Neutrophil (primary cell): ENCODE data around the gene TNRC6A.

Experiments used
- H3K27ac ChIP-seq: fragments of 200-600 bp; sonication (generic); 2 replicates; pipeline ENCODE4 v1.5.1; 2016; ENCODE audit warnings: mild to moderate bottlenecking, moderate library complexity
- H3K27me3 ChIP-seq: fragments of 200-600 bp; sonication (generic); 2 replicates; pipeline ENCODE4 v1.6.0; 2016; ENCODE audit warnings: mild to moderate bottlenecking
- H3K36me3 ChIP-seq: fragments of 200-600 bp; sonication (generic); 2 replicates; pipeline ENCODE4 v1.5.1; 2017
- H3K4me1 ChIP-seq, 2 experiments: fragments of 200-600 bp in 1 of 2; sonication (generic) in 1 of 2; 1 replicate in 1 of 2; 2 replicates in 1 of 2; pipeline versions ENCODE4 v1.5.1 to v1.6.1; 2013 to 2016; ENCODE audit warnings: low read depth in 1 of 2, low read length in 1 of 2, mild to moderate bottlenecking in 1 of 2, moderate library complexity in 1 of 2; ENCODE audit not compliant: control insufficient read depth in 1 of 2, insufficient read depth in 1 of 2
- H3K4me3 ChIP-seq, 2 experiments: fragments of 200-600 bp in 1 of 2; sonication (generic) in 1 of 2; 1 replicate in 1 of 2; 2 replicates in 1 of 2; pipeline ENCODE4 v1.5.1; 2013 to 2016; ENCODE audit warnings: low read depth in 1 of 2, low read length in 1 of 2, mild to moderate bottlenecking in 1 of 2, moderate library complexity in 1 of 2
- H3K9me3 ChIP-seq: fragments of 200-600 bp; sonication (generic); 2 replicates; pipeline ENCODE4 v1.5.1; 2016
- CTCF ChIP-seq: fragments of 200-600 bp; sonication (generic); IDR thresholded peaks from 2 replicates; pipeline ENCODE4 v1.5.1; 2016; ENCODE audit warnings: antibody characterized with exemption

The TNRC6A gene

GRCh38 chr16:24761526-24761925, 32.1 kb downstream of the TNRC6A start:
- Histone ChIP-seq H3K4me1 (peaks cover 0 to 6% of the 10 kb centered on the region in 2 experiments), H3K4me3 (no peak overlapping the region), H3K9me3 (no peaks in the 10 kb centered on the region), H3K27me3 (no peaks in the 10 kb centered on the region), H3K27ac (no peak overlapping the region), H3K36me3 (peaks cover 13% of the 10 kb centered on the region)
- TF ChIP-seq CTCF, result no peak

GRCh38 chr16:24764916-24765315, 35.5 kb downstream of the TNRC6A start:
- no peaks in the 10 kb centered on the region for H3K9me3 ChIP-seq
- no peak overlapping the region for H3K4me3 ChIP-seq
- H3K27ac ChIP-seq, result no peak overlapping the region
- H3K4me1 ChIP-seq, result peaks cover 0 to 6% of the 10 kb centered on the region in 2 experiments
- H3K27me3 ChIP-seq, result no peaks in the 10 kb centered on the region
- no peak for TF ChIP-seq CTCF
- H3K36me3 ChIP-seq, result peaks cover 13% of the 10 kb centered on the region

- Histone ChIP-seq H3K4me3 (no peak overlapping the region), H3K27ac (no peak overlapping the region), H3K4me1 (peaks cover 0 to 6% of the 10 kb centered on the region in 2 experiments), H3K36me3 (peaks cover 8% of the 10 kb centered on the region), H3K27me3 (no peaks in the 10 kb centered on the region), H3K9me3 (no peaks in the 10 kb centered on the region)
- TF ChIP-seq CTCF, result no peak
These were observed 36.6 kb downstream of the TNRC6A start for GRCh38 chr16:24766057-24766456.

- TF ChIP-seq CTCF, result no peak
- Histone ChIP-seq H3K36me3 (peaks cover 13% of the 10 kb centered on the region), H3K9me3 (no peaks in the 10 kb centered on the region), H3K4me3 (no peak overlapping the region), H3K27me3 (no peaks in the 10 kb centered on the region), H3K27ac (no peak overlapping the region), H3K4me1 (no peaks in the 10 kb centered on the region)
These were observed 40.4 kb downstream of the TNRC6A start for GRCh38 chr16:24769806-24770205.

GRCh38 chr16:24771132-24771778, 41.8 kb downstream of the TNRC6A start:
- Histone ChIP-seq H3K36me3 (peaks cover 13% of the 10 kb centered on the region), H3K4me1 (no peaks in the 10 kb centered on the region), H3K4me3 (no peak overlapping the region), H3K27me3 (no peaks in the 10 kb centered on the region), H3K27ac (no peak overlapping the region), H3K9me3 (no peaks in the 10 kb centered on the region)
- TF ChIP-seq CTCF, result no peak
